AG04450 (cell line): ENCODE measurements around the gene OSBP2. TPM values are rescaled to one million over a fixed set of nuclear protein-coding genes. Genes with fewer than 3 reads are reported as not detected.

Experiments used
- CTCF ChIA-PET: fragments of 300-600, 350-600 bp; formaldehyde crosslinking; extraction: SDS; loops from one replicate; lab custom pipeline; 2022; ENCODE audit warnings: antibody characterized with exemption, inconsistent platforms; lab: Charles Lee
- POLR2A ChIA-PET: fragments of 350-600 bp; formaldehyde crosslinking; extraction: SDS; loops from one replicate; lab custom pipeline; 2021; ENCODE audit warnings: antibody characterized with exemption, inconsistent platforms; lab: Yijun Ruan, JAX
- DNase-seq: peaks from one replicate; pipeline ENCODE4 v3.0.0-alpha.2; 2011; ENCODE audit warnings: low read depth, low spot score
- H3K27ac ChIP-seq: one replicate; pipeline ENCODE4 v1.5.1; 2012; ENCODE audit warnings: low read depth, low read length, control low read depth
- H3K27me3 ChIP-seq: one replicate; pipeline ENCODE4 v1.6.0; 2012; ENCODE audit warnings: low read length; ENCODE audit not compliant: control insufficient read depth, insufficient read depth
- H3K4me3 ChIP-seq: 2 replicates; pipeline ENCODE4 v1.5.1; 2011; ENCODE audit warnings: mild to moderate bottlenecking, low read depth, low read length, control low read depth
- H3K9me3 ChIP-seq: 2 replicates; pipeline ENCODE4 v1.5.1; 2012; ENCODE audit warnings: low read length; ENCODE audit not compliant: control insufficient read depth, insufficient read depth
- polyA plus RNA-seq: library from polyadenylated mRNA; depleted of rRNA; stranded (reverse); fragments of >200 nt; gene quantifications from 2 replicates; pipeline ENCODE4 v1.2.3, GENCODE V29; 2011
- TF ChIP-seq, protein P1 (sequence below): IDR thresholded peaks from 2 replicates; pipeline ENCODE4 v1.5.1; 2011; ENCODE audit warnings: low read depth, low read length, control low read depth, inconsistent platforms

Gene OSBP2
- polyA plus RNA-seq, 1 experiment, result 1.8 TPM

DNA sequence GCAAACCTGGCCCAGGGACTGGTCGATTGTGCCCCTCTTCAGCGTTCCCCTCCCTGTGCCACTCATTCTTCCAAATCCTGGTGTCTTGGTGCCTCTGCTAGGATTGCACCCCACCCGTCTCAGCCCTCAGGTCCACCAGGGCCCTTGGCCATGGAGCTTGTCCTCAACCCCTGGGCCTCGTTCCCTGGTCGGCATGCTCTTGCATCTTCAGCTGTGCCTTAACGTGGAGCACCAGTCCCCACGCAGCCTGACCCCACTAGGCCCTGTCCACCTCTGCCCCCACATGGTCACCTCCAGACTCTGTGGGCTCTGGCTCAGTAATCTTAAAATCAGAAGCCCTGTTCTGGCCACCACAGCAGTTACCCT is 61.1 kb downstream of the OSBP2 start:
- CTCF ChIA-PET, result interaction anchor here (0.6 to 5.6 kb wide), 14 partner anchors 8 to 365 kb away, joined by 3 to 199 read pairs (median 6); partner anchors contain the start of genes DUSP18, GAL3ST1, OSBP2 and SLC35E4
- POLR2A ChIA-PET, result interaction anchor here (0.9 to 2.4 kb wide), 2 partner anchors 121 to 181 kb away, joined by 3 to 16 read pairs; partner anchors contain the start of gene SLC35E4
- DNase-seq, result no peak
- TF ChIP-seq, protein P1, sequence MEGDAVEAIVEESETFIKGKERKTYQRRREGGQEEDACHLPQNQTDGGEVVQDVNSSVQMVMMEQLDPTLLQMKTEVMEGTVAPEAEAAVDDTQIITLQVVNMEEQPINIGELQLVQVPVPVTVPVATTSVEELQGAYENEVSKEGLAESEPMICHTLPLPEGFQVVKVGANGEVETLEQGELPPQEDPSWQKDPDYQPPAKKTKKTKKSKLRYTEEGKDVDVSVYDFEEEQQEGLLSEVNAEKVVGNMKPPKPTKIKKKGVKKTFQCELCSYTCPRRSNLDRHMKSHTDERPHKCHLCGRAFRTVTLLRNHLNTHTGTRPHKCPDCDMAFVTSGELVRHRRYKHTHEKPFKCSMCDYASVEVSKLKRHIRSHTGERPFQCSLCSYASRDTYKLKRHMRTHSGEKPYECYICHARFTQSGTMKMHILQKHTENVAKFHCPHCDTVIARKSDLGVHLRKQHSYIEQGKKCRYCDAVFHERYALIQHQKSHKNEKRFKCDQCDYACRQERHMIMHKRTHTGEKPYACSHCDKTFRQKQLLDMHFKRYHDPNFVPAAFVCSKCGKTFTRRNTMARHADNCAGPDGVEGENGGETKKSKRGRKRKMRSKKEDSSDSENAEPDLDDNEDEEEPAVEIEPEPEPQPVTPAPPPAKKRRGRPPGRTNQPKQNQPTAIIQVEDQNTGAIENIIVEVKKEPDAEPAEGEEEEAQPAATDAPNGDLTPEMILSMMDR, result no peak
- H3K27me3 ChIP-seq, result no peaks in the 10 kb centered on the region
- no peaks in the 10 kb centered on the region for H3K9me3 ChIP-seq
- no peak overlapping the region for H3K4me3 ChIP-seq
- no peak overlapping the region for H3K27ac ChIP-seq

DNA sequence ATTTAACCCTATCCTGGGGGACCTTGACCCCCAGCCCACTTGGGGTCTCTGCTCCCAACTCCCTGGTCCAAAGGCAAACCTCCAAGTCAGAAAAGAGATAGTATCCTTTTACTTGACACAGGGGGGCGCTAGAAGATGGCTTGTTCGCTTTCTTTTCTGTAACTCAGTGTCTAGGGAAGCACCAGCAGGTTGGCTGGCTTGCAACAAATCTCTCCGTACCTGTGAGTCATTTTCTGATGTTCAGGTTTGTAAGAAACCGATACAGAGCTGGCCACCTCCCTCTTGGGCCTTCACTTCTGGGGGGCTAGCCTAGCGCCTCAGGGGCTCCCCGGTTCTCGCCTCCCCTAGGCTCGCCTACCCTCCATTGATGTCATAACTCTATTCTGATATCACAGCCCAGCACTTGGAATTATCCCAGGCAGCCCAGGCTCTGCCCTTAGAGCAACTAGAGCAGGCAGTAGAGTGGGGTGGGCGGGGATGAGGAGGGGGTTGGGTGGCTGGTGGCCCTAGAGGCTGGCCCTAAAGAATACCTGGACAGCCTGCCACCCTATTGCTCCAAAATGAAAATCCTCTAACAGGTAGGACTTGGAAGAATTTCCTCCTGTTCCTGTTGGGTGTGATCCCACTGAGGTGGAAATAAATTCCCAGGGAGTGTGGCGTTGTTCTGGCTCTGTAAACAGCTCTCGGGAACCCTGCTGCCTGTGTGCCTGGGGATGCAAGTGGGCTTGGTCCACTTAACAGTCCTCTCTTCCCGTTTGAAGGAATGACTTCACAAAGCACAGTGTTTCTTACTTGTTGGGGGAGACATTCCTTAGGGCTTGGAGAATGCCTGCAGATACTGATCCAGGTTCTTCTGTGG is 69.4 kb downstream of the OSBP2 start:
- peaks cover 2% of the 10 kb centered on the region for H3K27me3 ChIP-seq
- TF ChIP-seq, protein P1, result peak; percentile 73
- ChIA-PET POLR2A (interaction anchor here (0.6 kb wide), 2 partner anchors 84 to 151 kb away, joined by 3 to 4 read pairs; no protein-coding TSS in a partner anchor), CTCF (interaction anchor here (0.5 to 7.7 kb wide), 36 partner anchors 9 to 470 kb away, joined by 3 to 271 read pairs (median 4); no protein-coding TSS in a partner anchor)
- H3K27ac ChIP-seq, result no peak overlapping the region
- no peak overlapping the region for H3K4me3 ChIP-seq
- H3K9me3 ChIP-seq, result no peaks in the 10 kb centered on the region
- peak; percentile 56 for DNase-seq

DNA sequence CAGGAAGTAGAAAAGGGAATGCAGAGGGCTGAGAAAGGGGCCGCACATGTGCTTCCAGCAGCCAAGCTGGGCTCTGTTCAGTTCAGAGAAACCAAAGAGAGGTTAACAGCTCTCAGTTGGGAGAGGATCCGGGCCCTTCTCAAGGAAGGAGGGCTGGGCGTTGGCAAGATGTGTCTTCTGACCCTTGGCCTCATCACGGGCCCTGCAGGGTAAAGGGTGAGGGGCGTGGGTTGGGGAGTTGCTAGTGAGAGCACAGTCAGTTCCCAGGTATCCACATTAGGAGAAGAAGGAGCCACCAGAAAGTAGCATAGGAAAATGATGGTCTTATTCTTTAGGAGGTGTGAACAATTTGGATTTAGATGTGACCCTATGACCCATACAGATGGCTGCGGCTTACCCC is 73.0 kb downstream of the OSBP2 start:
- ChIA-PET CTCF (interaction anchor here (1.6 to 7.7 kb wide), 2 partner anchors 13 to 153 kb away, joined by 7 to 271 read pairs; no protein-coding TSS in a partner anchor), POLR2A (no interaction called here)
- TF ChIP-seq, protein P1, result no peak
- no peak overlapping the region for H3K4me3 ChIP-seq
- no peaks in the 10 kb centered on the region for H3K9me3 ChIP-seq
- peaks cover 2% of the 10 kb centered on the region for H3K27me3 ChIP-seq
- no peak overlapping the region for H3K27ac ChIP-seq
- DNase-seq, result no peak

DNA sequence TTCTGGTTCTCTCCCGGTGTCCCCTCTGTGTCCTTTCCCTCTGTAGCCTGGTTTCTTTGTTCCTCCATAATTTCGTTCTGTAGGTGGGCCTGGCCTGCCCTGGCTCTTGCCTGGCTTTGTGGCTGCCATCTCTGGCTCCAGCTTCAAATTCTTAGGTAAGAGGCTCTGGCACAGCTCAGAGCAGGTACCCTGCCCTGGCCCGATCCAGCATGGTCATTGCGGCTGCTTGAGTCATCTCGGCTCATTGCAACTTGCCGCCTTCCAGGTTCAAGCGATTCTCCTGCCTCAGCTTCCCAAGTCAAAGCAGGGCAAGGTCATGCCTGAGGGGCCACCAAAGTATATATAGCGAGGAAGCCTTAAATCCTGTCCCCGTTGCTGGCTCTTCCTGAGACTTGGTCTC is 76.0 kb downstream of the OSBP2 start:
- Histone ChIP-seq H3K9me3 (no peaks in the 10 kb centered on the region), H3K27me3 (peaks cover 7% of the 10 kb centered on the region), H3K27ac (no peak overlapping the region), H3K4me3 (no peak overlapping the region)
- ChIA-PET CTCF (interaction anchor here (2.6 kb wide), 1 partner anchor 149 kb away, joined by 19 read pairs; no protein-coding TSS in a partner anchor), POLR2A (no interaction called here)
- TF ChIP-seq, protein P1, result no peak
- no peak for DNase-seq

DNA sequence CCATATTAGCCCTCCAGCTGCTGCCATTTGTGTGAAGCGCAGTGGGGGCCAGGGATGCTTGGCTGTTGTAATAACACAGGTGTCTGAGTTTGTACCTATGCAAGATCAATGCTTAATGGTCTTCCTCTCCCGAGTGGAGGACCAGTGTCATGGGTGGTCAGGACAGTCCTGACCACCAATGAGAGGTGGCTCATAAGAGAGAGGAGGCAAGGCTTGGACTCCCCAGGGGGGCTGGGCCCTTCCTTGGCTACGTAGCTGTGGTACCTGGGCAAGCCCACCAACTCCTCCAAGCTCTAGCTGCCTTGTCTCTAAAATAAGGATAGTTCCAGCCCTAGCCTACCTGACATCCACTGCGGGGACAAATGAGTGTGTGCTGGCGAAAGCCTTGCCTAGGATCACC is 79.2 kb downstream of the OSBP2 start:
- CTCF ChIA-PET, result interaction anchor here (1.3 kb wide), 1 partner anchor 10 kb away, joined by 5 read pairs; no protein-coding TSS in a partner anchor
- TF ChIP-seq, protein P1, result no peak
- H3K9me3 ChIP-seq, result no peaks in the 10 kb centered on the region
- no peak overlapping the region for H3K27ac ChIP-seq
- POLR2A ChIA-PET, result no interaction called here
- no peak overlapping the region for H3K4me3 ChIP-seq
- H3K27me3 ChIP-seq, result peaks cover 5% of the 10 kb centered on the region
- no peak for DNase-seq
